Measurements from ENCODE around the gene RXRB. TPM values are rescaled to one million over a fixed set of nuclear protein-coding genes. Genes with fewer than 3 reads are reported as not detected.

Gene RXRB
- total and polyA plus RNA-seq, 2 of the 13 experiments (the other 11 are each of a cell fraction or from before 2014, with no cell fraction given): 26.7 to 55.7 TPM

DNA sequence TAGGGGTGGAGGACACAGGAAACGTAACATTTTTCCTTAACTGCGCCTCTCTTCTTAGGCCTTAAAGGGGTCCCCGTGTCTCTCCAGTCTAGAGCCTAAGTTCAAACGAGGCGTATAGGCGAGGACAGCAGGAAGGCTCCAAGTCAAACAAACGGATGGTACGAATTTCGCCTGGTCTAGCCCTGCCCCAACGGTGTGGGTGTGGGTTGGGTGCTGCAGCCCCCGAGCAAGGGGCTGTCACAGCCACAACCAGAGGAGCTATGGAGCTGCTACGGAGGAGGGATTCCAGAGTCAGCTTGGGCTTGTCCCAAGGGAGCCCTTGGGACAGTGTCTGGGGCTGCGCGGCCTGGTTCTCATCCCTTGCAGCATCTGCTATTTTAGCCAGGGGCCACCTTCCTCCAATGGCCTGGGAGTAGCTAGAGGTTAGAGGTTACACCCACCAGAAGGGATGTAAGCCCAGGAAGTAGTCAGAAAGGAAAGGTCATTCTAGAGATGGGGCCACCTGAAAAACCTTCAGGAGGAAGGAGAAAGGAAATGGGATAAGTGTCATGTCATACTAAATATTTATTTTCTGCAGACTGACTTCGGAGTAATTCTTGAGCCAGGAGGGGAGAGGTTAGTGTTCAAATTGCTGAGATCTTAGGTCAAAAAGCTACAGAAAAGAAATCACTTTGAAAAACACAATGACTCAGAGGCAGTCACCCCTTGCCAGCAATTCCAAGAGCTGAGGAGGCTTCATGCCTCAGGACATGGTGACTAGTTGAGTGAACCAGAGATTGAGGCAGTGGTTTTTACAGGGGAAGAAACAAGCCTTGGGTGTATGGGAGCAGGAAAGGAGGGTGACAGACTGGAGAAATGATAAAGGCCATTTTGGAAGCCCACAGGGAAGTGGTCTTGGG, 49.5 kb upstream of the RXRB start (continued):
- TF ChIP-seq RAD51 (IDR thresholded peaks at IDR 0.05; ENCODE audit: borderline replicate concordance) (no peak), CAMTA2 (CRISPR knock-in tag; IDR thresholded peaks at IDR 0.05; ENCODE audit: borderline replicate concordance) (0 out of 2 replicates have a peak, but pooled peaks have one; percentile 33), HNRNPLL (IDR thresholded peaks at IDR 0.05; ENCODE audit: low read depth, low read length, poor library complexity, severe bottlenecking) (no peak), AHDC1 (CRISPR knock-in tag; IDR thresholded peaks at IDR 0.05; ENCODE audit: borderline replicate concordance) (no peak), MYC (CRISPR knock-in tag; IDR thresholded peaks at IDR 0.05; ENCODE audit: borderline replicate concordance) (no peak), TAF15 (IDR thresholded peaks at IDR 0.05; ENCODE audit: low read depth, low read length, poor library complexity, severe bottlenecking) (no peak), ZSCAN9 (CRISPR knock-in tag; IDR thresholded peaks at IDR 0.05; ENCODE audit: borderline replicate concordance) (no peak), ZNF788 (CRISPR knock-in tag; IDR thresholded peaks at IDR 0.05; ENCODE audit: borderline replicate concordance) (0 out of 2 replicates have a peak, but pooled peaks have one; percentile 1), ZNF570 (CRISPR knock-in tag; IDR thresholded peaks at IDR 0.05; ENCODE audit: borderline replicate concordance) (no peak)
- TF ChIP-seq, protein P1, sequence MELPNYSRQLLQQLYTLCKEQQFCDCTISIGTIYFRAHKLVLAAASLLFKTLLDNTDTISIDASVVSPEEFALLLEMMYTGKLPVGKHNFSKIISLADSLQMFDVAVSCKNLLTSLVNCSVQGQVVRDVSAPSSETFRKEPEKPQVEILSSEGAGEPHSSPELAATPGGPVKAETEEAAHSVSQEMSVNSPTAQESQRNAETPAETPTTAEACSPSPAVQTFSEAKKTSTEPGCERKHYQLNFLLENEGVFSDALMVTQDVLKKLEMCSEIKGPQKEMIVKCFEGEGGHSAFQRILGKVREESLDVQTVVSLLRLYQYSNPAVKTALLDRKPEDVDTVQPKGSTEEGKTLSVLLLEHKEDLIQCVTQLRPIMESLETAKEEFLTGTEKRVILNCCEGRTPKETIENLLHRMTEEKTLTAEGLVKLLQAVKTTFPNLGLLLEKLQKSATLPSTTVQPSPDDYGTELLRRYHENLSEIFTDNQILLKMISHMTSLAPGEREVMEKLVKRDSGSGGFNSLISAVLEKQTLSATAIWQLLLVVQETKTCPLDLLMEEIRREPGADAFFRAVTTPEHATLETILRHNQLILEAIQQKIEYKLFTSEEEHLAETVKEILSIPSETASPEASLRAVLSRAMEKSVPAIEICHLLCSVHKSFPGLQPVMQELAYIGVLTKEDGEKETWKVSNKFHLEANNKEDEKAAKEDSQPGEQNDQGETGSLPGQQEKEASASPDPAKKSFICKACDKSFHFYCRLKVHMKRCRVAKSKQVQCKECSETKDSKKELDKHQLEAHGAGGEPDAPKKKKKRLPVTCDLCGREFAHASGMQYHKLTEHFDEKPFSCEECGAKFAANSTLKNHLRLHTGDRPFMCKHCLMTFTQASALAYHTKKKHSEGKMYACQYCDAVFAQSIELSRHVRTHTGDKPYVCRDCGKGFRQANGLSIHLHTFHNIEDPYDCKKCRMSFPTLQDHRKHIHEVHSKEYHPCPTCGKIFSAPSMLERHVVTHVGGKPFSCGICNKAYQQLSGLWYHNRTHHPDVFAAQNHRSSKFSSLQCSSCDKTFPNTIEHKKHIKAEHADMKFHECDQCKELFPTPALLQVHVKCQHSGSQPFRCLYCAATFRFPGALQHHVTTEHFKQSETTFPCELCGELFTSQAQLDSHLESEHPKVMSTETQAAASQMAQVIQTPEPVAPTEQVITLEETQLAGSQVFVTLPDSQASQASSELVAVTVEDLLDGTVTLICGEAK (IDR thresholded peaks at IDR 0.05): no peak
- TF ChIP-seq, protein P1 (CRISPR knock-in tag; IDR thresholded peaks at IDR 0.05): no peak
- TF ChIP-seq, protein P2, sequence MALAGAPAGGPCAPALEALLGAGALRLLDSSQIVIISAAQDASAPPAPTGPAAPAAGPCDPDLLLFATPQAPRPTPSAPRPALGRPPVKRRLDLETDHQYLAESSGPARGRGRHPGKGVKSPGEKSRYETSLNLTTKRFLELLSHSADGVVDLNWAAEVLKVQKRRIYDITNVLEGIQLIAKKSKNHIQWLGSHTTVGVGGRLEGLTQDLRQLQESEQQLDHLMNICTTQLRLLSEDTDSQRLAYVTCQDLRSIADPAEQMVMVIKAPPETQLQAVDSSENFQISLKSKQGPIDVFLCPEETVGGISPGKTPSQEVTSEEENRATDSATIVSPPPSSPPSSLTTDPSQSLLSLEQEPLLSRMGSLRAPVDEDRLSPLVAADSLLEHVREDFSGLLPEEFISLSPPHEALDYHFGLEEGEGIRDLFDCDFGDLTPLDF (CRISPR knock-in tag; IDR thresholded peaks at IDR 0.05): 0 out of 2 replicates have a peak, but pooled peaks have one; percentile 0
